ENCODE data around the gene STMP1. TPM values are rescaled to one million over a fixed set of nuclear protein-coding genes. Genes with fewer than 3 reads are reported as not detected.
A peak's percentile ranks its signal among the peaks of the same experiment; 100 is the strongest.
"Not testable (repeated sequence)": the region's sequence is repeated elsewhere in the genome, so short reads cannot be mapped to it uniquely, and the experiment has no call there.

STMP1 gene
- total RNA-seq, 1 donor from 2014 or later = 7.3 TPM

- no peak for DNase-seq
These were observed 2.7 kb downstream of the STMP1 start for GRCh38 chr7:135665042-135665441.

DNA sequence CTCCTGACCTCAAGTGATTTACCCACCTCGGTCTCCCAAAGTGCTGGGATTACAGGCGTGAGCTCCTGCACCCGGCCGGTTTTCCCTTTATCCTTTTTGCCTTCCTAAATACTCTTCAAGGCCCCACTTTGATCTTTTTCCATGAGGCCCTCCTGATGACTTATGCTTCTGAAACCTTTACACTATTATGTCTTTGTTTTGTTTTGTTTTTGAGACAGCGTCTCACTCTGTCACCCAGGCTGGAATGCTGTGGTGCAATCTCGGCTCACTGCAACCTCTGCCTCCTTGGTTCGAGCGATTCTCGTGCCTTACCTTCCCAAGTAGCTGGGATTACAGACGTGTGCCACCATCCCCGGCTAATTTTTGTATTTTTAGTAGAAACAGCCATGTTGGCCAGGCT is 3.8 kb downstream of the STMP1 start:
- DNase-seq = no peak

- DNase-seq = no peak
These were observed 4.5 kb downstream of the STMP1 start for GRCh38 chr7:135666846-135667245.

- DNase-seq = not testable (repeated sequence)
These were observed 5.3 kb downstream of the STMP1 start for GRCh38 chr7:135667626-135668025.

DNA sequence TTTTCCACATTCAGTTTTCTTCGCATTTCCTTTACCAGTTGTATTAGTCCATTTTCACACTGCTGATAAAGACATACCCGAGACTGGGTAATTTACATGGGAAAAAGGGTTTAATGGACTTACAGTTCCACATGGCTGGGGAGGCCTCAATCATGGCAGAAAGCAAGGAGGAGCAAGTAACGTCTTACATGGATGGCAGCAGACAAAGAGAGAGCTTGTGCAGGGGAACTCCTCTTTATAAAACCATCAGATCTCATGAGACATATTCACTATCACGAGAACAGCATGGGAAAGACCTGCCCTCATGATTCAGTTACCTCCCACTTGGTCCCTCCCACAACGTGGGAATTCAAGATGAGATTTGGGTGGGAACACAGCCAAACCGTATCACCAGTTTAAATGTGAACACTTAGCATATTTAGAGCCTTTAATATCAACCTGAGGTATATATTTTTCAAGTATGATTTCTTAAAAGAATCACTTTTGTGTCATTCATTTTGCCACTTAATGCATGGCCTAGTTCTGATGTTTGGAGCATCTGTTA is 6.6 kb downstream of the STMP1 start:
- DNase-seq = not testable (repeated sequence)

DNA sequence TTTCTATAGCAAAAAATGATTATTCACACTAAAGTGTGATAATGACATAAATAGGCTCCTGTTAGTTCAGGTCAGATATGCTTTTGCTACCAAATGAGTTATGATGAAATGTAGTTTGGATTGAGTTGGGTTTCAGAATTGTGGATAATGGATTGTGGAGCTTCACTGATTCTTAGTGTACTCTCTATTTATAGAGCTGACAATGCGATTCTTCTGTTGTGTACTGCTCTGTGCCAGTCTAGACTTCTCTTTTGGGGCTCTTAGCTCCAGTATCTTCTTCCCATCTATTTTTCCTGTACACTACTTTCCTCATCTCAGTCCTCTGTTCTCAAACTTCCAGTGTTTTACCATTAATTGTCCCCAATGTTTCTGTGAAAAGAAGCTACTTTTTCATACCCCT is 7.5 kb downstream of the STMP1 start:
- DNase-seq = no peak

DNA sequence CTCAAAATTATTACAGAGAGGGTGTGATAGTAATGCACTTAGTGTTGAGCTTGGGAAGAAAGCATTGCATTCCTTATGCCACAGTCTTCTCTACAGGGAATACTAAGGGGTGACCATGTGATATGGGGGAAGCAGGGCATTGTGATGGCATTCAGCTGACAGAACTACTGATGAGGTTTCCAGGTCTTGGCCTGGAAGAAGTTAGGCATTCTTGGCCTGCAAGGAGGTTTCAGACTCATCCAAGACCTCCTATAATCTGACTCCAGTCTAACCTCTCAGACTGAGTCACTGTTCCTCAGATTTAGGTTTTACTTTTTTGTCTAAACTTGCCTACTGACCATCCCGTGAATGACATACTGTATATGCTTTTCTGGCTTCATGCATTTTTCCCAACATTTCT is 7.9 kb downstream of the STMP1 start:
- peak; percentile 41 for DNase-seq

- DNase-seq = peak; percentile 91
These were observed 10.4 kb downstream of the STMP1 start for GRCh38 chr7:135672560-135673359.

DNA sequence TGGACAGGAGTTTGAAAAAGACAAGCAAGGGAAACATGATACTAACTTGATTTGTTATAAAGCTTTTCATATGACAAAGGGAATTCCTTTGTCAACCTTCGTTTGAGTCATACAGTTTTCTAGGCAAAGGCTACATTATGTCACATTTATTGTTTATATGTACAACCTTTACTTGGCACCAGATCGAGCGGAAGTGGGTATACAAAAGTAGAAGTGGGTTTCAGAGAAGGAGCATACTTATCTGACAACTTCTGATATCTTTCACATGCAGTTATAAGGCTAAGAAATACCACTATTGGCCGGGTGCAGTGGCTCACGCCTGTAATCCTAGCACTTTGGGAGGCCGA is 11.0 kb downstream of the STMP1 start:
- peak; percentile 67 for DNase-seq

- peak; percentile 82 for DNase-seq
These were observed 16.6 kb downstream of the STMP1 start for GRCh38 chr7:135678612-135679575.

DNA sequence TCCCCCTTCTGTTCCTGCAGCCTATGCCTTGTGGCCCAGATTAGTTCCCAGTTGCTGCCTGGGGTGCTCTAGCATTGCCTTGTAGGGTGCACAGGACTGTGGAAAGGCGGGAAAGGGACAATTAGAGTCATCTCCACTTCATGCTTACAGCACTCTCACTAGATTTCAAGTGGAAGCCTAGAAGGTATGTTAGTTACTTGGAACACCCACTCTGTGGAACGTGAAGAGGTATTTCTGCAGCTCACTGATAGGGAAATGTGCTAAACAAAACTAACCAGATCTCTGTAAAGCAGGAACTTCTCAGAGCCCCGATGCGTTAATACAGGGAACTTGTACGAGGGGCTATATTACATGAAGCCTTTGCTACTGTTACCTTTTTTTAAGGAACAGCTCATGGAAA is 19.4 kb downstream of the STMP1 start:
- DNase-seq = no peak

DNA sequence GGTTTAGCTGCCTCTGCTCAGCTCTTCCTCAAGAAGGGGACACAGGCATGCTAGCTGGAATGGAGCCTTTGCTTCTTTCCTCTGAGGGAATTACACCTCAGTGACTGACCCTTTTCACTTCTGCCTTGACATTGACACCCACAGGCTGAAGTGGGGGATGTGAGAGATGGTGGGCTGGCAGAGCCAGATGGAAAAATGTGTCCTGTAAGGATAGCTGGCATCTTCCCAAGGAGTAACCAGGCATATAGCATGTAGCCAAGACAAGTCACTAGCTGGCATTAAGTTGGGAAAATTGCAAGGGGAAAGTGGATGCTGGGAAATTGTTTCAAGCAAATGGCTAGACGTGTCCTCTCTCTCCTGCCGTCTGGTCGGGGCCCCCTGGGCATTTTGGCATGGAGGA is 19.9 kb downstream of the STMP1 start:
- DNase-seq = no peak

DNA sequence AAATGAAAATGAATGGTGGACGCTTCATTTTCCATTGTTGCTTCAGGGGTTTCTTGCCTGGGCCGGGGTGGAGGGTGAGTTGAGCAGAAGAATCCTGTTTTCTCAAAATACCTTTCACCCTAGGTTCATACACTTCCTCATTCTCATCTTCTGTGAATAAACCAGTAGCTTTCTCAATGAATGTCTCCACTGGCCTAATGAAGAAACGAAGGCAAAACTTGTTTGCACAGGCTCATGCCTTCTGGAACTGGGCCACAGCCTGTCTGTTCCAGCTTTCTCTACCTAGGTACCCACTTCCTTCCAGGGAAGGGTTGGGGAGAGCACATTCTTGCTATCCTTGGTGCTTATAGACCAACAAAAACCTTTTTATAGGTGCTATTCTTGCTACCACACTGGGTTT is 21.3 kb downstream of the STMP1 start:
- no peak for DNase-seq

- DNase-seq = peak; percentile 37
These were observed 21.8 kb downstream of the STMP1 start for GRCh38 chr7:135684136-135684535.

DNA sequence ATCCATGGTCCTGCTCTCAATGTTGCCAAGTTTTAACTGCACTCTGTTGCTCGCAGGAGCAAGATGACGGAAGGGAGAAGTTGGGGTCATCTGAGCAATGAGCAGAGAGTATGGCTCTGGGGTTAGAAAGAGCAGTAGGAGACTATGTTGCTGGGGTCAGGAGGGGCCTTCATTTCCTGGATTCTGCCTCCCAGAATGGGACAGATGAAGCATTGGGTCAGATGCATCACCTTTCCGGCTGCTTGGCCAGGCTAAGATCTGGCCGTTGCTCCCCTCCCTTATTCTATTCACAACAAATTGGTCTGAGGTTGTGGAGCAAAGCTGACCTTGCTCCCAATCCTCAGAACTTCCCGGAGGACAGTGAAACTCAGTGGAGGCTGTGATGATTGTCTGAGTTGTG is 22.4 kb downstream of the STMP1 start:
- DNase-seq = peak; percentile 37

DNA sequence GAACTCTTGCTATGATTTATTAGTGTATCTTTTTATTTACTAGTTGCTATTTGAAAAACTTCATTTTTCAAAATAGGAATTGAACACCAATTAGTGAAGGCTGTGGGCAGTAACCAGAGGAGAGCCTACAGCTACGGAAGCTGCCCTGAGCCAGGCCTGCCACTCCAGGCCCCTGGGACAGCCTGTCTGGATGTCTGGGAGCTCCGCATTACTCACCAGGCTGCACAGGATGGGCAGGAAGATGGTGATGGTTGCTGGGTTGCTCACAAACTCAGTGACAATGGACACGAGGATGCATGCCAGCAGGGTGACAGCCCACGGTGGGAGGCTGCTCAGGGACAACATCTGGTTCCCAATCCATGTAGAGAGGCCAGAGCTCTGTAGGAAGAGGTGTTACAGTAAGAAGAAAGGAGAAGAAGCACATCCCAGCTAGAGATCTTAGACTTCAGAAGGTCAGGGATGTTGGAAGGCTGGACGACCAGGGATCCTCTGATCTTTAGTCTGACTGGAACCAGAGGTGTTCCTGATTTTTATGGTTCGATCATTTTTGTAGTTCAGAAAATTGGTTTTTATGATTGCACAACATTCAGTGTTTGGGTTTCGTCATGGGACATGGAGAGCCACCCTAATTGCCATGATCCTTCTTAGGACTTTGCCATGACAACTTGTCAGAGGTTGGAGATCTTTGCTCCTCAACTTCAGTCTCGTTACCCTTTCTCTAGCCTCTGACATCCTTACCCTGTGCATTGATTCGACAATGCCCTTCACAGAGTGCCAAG is 23.2 kb downstream of the STMP1 start:
- peak; percentile 71 for DNase-seq

DNA sequence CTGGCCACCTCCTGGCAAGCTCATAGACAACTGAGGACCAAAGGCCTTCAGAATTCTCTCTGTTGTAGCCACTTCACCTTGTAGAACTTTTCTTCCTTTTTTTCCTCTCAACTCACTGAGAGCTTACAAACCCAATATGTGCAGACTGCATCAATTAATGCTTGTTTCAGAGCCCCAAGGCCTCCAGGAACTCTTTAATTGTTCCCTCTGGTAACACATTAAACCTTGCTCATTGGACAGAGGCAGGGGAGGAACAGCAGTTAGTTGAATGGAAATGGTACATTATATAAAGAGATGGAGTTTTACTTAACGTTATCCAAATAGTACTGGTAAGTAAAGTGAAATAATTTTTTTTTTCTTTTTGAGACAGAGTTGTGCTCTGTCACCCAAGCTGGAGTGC is 25.2 kb downstream of the STMP1 start:
- DNase-seq = no peak

GRCh38 chr7:135690566-135690965 is 28.3 kb downstream of the STMP1 start:
- peak; percentile 75 for DNase-seq

DNA sequence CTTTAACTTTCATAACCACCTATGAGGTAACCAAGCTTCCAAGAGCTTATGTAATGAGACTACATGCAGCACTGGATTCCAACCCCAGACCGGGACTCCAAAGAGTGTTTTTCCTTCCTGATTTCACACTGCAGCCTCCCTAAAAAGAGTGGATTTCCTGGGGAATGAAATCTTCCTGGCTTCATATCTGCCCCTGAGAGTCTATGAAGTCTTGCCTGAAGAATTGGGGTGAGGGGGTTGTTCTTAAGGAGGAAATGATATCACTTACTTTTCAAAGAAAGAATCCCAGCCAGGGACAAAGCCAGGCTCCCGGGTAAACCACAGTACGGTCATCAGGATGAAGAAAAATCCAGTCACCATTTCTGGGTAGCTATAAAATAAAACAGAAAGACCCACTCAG is 29.7 kb downstream of the STMP1 start:
- peak; percentile 75 for DNase-seq

- DNase-seq = not testable (repeated sequence)
These were observed 30.3 kb downstream of the STMP1 start for GRCh38 chr7:135692606-135693005.

DNA sequence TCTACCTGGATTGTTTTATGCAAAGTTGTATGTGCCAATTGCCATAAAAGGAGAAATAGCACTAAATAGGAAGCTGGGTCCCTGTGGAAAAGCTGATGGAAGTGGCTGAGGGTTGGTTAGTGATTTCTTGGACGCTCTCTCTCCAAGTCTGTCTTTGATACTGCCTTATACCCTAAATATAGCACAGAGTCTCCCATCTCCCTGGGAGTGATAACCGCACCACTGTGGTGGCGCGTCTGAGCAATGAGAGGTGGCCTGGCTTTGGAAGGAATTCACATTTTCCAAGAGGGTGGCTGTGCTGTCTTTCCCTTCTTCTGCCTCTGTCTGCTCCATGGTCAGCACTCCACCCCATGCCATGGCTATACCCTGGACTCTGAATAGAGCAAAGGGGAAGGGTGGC is 31.2 kb downstream of the STMP1 start:
- DNase-seq = no peak

- no peak for DNase-seq
These were observed 35.1 kb downstream of the STMP1 start for GRCh38 chr7:135697276-135698049.
